Neutrophil (primary cell): Measurements from ENCODE around the gene ARHGEF7.
"Not testable (repeated sequence)": the region's sequence is repeated elsewhere in the genome, so short reads cannot be mapped to it uniquely, and the experiment has no call there.

Experiments
- H3K27ac ChIP-seq: fragments of 200-600 bp; sonication (generic); 2 replicates; pipeline ENCODE4 v1.5.1; 2016; ENCODE audit warnings: mild to moderate bottlenecking, moderate library complexity
- H3K27me3 ChIP-seq: fragments of 200-600 bp; sonication (generic); 2 replicates; pipeline ENCODE4 v1.6.0; 2016; ENCODE audit warnings: mild to moderate bottlenecking
- H3K36me3 ChIP-seq: fragments of 200-600 bp; sonication (generic); 2 replicates; pipeline ENCODE4 v1.5.1; 2017
- H3K4me1 ChIP-seq, 2 experiments: fragments of 200-600 bp in 1 of 2; sonication (generic) in 1 of 2; 1 replicate in 1 of 2; 2 replicates in 1 of 2; pipeline versions ENCODE4 v1.5.1 to v1.6.1; 2013 to 2016; ENCODE audit warnings: low read depth in 1 of 2, low read length in 1 of 2, mild to moderate bottlenecking in 1 of 2, moderate library complexity in 1 of 2; ENCODE audit not compliant: control insufficient read depth in 1 of 2, insufficient read depth in 1 of 2
- H3K4me3 ChIP-seq, 2 experiments: fragments of 200-600 bp in 1 of 2; sonication (generic) in 1 of 2; 1 replicate in 1 of 2; 2 replicates in 1 of 2; pipeline ENCODE4 v1.5.1; 2013 to 2016; ENCODE audit warnings: low read depth in 1 of 2, low read length in 1 of 2, mild to moderate bottlenecking in 1 of 2, moderate library complexity in 1 of 2
- H3K9me3 ChIP-seq: fragments of 200-600 bp; sonication (generic); 2 replicates; pipeline ENCODE4 v1.5.1; 2016
- TF ChIP-seq, protein P1 (sequence below): fragments of 200-600 bp; sonication (generic); IDR thresholded peaks from 2 replicates; pipeline ENCODE4 v1.5.1; 2016; ENCODE audit warnings: antibody characterized with exemption

The ARHGEF7 gene

GRCh38 chr13:111183959-111184358, 68.8 kb downstream of the ARHGEF7 start:
- H3K27ac ChIP-seq: no peak overlapping the region
- no peaks in the 10 kb centered on the region for H3K27me3 ChIP-seq
- H3K9me3 ChIP-seq: no peaks in the 10 kb centered on the region
- H3K36me3 ChIP-seq: peaks cover 4% of the 10 kb centered on the region
- no peak overlapping the region for H3K4me3 ChIP-seq
- TF ChIP-seq, protein P1, sequence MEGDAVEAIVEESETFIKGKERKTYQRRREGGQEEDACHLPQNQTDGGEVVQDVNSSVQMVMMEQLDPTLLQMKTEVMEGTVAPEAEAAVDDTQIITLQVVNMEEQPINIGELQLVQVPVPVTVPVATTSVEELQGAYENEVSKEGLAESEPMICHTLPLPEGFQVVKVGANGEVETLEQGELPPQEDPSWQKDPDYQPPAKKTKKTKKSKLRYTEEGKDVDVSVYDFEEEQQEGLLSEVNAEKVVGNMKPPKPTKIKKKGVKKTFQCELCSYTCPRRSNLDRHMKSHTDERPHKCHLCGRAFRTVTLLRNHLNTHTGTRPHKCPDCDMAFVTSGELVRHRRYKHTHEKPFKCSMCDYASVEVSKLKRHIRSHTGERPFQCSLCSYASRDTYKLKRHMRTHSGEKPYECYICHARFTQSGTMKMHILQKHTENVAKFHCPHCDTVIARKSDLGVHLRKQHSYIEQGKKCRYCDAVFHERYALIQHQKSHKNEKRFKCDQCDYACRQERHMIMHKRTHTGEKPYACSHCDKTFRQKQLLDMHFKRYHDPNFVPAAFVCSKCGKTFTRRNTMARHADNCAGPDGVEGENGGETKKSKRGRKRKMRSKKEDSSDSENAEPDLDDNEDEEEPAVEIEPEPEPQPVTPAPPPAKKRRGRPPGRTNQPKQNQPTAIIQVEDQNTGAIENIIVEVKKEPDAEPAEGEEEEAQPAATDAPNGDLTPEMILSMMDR: no peak
- peaks cover 10 to 13% of the 10 kb centered on the region in 2 experiments for H3K4me1 ChIP-seq

DNA sequence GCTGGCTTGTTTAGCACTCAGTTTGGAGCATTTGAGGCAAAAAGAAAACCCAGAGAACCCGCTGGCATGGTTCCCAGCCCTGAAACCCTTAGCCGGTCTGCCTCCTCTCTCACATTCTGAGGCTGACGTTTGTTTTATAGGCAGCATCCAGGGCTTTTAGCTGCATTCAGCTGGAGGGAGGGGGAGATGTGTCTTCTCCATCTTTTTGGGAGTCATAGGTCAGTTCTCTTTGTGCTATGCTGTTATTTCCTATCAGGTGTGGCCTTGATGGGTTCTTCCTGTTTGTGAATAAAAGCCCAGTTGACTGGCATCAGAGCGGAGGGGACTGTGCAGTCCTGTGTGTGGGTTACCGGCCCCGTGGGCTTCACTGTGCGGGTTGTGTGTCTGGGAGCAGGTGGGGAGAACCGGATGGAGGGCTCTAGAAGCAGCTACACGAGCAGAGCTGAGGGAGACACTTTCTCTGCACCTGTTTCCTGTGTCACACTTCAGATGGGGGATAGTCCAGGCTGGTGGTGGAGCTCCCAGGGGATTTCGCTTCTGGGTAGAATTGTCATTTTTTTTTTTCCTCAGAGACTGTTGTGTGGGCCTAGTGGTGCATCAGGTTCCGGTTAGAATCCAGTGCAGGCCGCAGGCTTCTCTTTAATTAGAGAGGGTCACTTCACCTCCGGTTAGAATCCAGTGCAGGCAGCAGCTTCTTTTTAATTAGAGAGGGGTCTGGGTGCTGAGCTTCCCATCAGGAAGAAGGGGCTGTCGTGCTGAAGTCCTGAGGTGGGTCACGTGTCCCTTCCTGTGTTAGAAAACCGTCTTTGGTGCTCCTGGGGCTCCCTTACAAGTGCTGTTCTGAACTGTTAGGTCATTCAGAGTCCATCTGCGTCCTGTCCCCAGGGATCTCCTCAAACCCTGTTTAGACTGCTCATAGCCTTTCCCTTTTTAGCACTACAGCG, 69.6 kb downstream of the ARHGEF7 start:
- H3K36me3 ChIP-seq: peaks cover 4% of the 10 kb centered on the region
- TF ChIP-seq, protein P1: no peak
- H3K4me3 ChIP-seq: no peak overlapping the region
- H3K9me3 ChIP-seq: no peaks in the 10 kb centered on the region
- H3K27me3 ChIP-seq: no peaks in the 10 kb centered on the region
- peaks cover 10 to 13% of the 10 kb centered on the region in 2 experiments for H3K4me1 ChIP-seq
- H3K27ac ChIP-seq: no peak overlapping the region

- H3K4me1 ChIP-seq: peaks cover 17 to 19% of the 10 kb centered on the region in 2 experiments
- no peaks in the 10 kb centered on the region for H3K9me3 ChIP-seq
- peaks cover 4% of the 10 kb centered on the region for H3K36me3 ChIP-seq
- H3K27me3 ChIP-seq: no peaks in the 10 kb centered on the region
- H3K27ac ChIP-seq: no peak overlapping the region
- H3K4me3 ChIP-seq: no peak overlapping the region
- TF ChIP-seq, protein P1: no peak
Measured at GRCh38 chr13:111186305-111186935, 71.3 kb downstream of the ARHGEF7 start.

DNA sequence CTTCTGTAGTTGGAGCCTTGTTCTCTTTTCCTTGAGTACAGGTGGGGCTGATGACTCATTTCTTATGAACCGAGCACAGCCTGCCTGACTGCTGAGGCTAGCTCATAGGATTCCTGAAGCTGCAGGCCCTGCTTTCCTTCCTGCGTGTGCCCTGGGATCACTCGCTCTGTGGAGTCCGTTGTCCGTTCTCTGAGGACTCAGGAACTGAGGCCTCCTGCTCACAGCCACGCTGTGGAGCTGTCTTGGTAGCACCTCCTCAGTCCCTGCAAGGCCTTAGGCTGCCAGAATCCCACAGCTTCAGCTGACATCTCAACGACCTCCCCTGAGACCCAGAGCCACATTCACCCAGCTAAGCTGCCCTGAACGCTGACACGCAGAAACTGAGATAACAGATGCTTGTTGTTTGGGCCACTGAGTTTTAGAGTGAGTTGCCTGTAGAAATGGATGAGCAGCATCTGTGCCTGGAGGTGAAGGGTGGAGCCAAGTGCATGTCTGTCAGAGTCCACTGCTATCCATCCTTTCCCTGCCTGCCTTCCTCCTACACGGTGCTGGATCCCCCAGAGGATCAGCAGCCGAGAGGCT, 72.9 kb downstream of the ARHGEF7 start:
- TF ChIP-seq, protein P1: no peak
- Histone ChIP-seq H3K9me3 (no peaks in the 10 kb centered on the region), H3K27me3 (no peaks in the 10 kb centered on the region), H3K4me1 (peaks cover 30 to 32% of the 10 kb centered on the region in 2 experiments), H3K36me3 (peaks cover 4% of the 10 kb centered on the region), H3K4me3 (no peak overlapping the region), H3K27ac (no peak overlapping the region)

- not testable (repeated sequence) for H3K4me3 ChIP-seq, H3K36me3 ChIP-seq, H3K27me3 ChIP-seq, H3K27ac ChIP-seq, H3K9me3 ChIP-seq
- H3K4me1 ChIP-seq: peaks cover 38 to 42% of the 10 kb centered on the region in 2 experiments
Measured at GRCh38 chr13:111189064-111189505, 74.0 kb downstream of the ARHGEF7 start.

- not testable (repeated sequence) for H3K27me3 ChIP-seq, H3K36me3 ChIP-seq, H3K4me3 ChIP-seq, H3K9me3 ChIP-seq, H3K27ac ChIP-seq
- H3K4me1 ChIP-seq: peaks cover 35 to 39% of the 10 kb centered on the region in 2 experiments
Measured at GRCh38 chr13:111189516-111189915, 74.4 kb downstream of the ARHGEF7 start.

GRCh38 chr13:111193223-111193622, 78.1 kb downstream of the ARHGEF7 start:
- H3K36me3 ChIP-seq, H3K9me3 ChIP-seq, H3K27me3 ChIP-seq, H3K4me3 ChIP-seq: not testable (repeated sequence)
- Histone ChIP-seq H3K27ac (peak overlapping the region; percentile 43), H3K4me1 (peaks cover 29 to 32% of the 10 kb centered on the region in 2 experiments)

GRCh38 chr13:111194651-111195050, 79.5 kb downstream of the ARHGEF7 start:
- peaks cover 28 to 29% of the 10 kb centered on the region in 2 experiments for H3K4me1 ChIP-seq
- H3K9me3 ChIP-seq, H3K27ac ChIP-seq, H3K27me3 ChIP-seq, H3K36me3 ChIP-seq, H3K4me3 ChIP-seq: not testable (repeated sequence)

- H3K36me3 ChIP-seq, H3K4me3 ChIP-seq, H3K27me3 ChIP-seq, H3K9me3 ChIP-seq, H3K27ac ChIP-seq: not testable (repeated sequence)
- peaks cover 10 to 16% of the 10 kb centered on the region in 2 experiments for H3K4me1 ChIP-seq
Measured at GRCh38 chr13:111198732-111199378, 83.7 kb downstream of the ARHGEF7 start.
